Activated T-helper 1 cell treated with Interleukin-2 at 50 U/mL for 16 hours (primary cell): ENCODE results near the gene FGF14.

Source experiments
- DNase-seq: peaks from one replicate; pipeline ENCODE4 v3.0.0-alpha.2; 2020; ENCODE audit warnings: low read depth

The FGF14 gene

GRCh38 chr13:101982903-101983302 is 418.9 kb downstream of the FGF14 start:
- no peak for DNase-seq

- DNase-seq: no peak
These were observed 422.0 kb downstream of the FGF14 start for GRCh38 chr13:101979825-101980224.

GRCh38 chr13:101978552-101979315 is 423.1 kb downstream of the FGF14 start:
- no peak for DNase-seq

GRCh38 chr13:101977475-101977874 is 424.4 kb downstream of the FGF14 start:
- DNase-seq: no peak

GRCh38 chr13:101972191-101972590 is 429.7 kb downstream of the FGF14 start:
- DNase-seq: no peak

- DNase-seq: no peak
These were observed 431.5 kb downstream of the FGF14 start for GRCh38 chr13:101970341-101970740.

- DNase-seq: no peak
These were observed 434.1 kb downstream of the FGF14 start for GRCh38 chr13:101967781-101968180.

- no peak for DNase-seq
These were observed 434.6 kb downstream of the FGF14 start for GRCh38 chr13:101967216-101967615.

- DNase-seq: no peak
These were observed 436.8 kb downstream of the FGF14 start for GRCh38 chr13:101965096-101965495.

- no peak for DNase-seq
These were observed 442.8 kb downstream of the FGF14 start for GRCh38 chr13:101959016-101959415.

GRCh38 chr13:101955764-101956163 is 446.1 kb downstream of the FGF14 start:
- DNase-seq: no peak

GRCh38 chr13:101951114-101951513 is 450.7 kb downstream of the FGF14 start:
- DNase-seq: no peak

- DNase-seq: no peak
These were observed 452.2 kb downstream of the FGF14 start for GRCh38 chr13:101949681-101950080.

GRCh38 chr13:101946401-101946800 is 455.4 kb downstream of the FGF14 start:
- no peak for DNase-seq

GRCh38 chr13:101945435-101945834 is 456.4 kb downstream of the FGF14 start:
- DNase-seq: no peak

- DNase-seq: no peak
These were observed 457.3 kb downstream of the FGF14 start for GRCh38 chr13:101944521-101944920.

GRCh38 chr13:101942535-101943157 is 459.2 kb downstream of the FGF14 start:
- DNase-seq: no peak

GRCh38 chr13:101942038-101942437 is 459.8 kb downstream of the FGF14 start:
- no peak for DNase-seq

- no peak for DNase-seq
These were observed 460.6 kb downstream of the FGF14 start for GRCh38 chr13:101941095-101941783.

- no peak for DNase-seq
These were observed 462.5 kb downstream of the FGF14 start for GRCh38 chr13:101939370-101939769.

- no peak for DNase-seq
These were observed 466.0 kb downstream of the FGF14 start for GRCh38 chr13:101935828-101936227.

- no peak for DNase-seq
These were observed 470.7 kb downstream of the FGF14 start for GRCh38 chr13:101931186-101931585.

- DNase-seq: no peak
These were observed 471.5 kb downstream of the FGF14 start for GRCh38 chr13:101930331-101930730.
